ENCODE measurements around the gene FHL3. TPM values are rescaled to one million over a fixed set of nuclear protein-coding genes. Genes with fewer than 3 reads are reported as not detected.
"Not testable (repeated sequence)": the region's sequence is repeated elsewhere in the genome, so short reads cannot be mapped to it uniquely, and the experiment has no call there.

FHL3 gene
- total and polyA plus RNA-seq, 4 experiments from 2014 or later, result 3.4 to 5.0 (median 3.7) TPM

DNA sequence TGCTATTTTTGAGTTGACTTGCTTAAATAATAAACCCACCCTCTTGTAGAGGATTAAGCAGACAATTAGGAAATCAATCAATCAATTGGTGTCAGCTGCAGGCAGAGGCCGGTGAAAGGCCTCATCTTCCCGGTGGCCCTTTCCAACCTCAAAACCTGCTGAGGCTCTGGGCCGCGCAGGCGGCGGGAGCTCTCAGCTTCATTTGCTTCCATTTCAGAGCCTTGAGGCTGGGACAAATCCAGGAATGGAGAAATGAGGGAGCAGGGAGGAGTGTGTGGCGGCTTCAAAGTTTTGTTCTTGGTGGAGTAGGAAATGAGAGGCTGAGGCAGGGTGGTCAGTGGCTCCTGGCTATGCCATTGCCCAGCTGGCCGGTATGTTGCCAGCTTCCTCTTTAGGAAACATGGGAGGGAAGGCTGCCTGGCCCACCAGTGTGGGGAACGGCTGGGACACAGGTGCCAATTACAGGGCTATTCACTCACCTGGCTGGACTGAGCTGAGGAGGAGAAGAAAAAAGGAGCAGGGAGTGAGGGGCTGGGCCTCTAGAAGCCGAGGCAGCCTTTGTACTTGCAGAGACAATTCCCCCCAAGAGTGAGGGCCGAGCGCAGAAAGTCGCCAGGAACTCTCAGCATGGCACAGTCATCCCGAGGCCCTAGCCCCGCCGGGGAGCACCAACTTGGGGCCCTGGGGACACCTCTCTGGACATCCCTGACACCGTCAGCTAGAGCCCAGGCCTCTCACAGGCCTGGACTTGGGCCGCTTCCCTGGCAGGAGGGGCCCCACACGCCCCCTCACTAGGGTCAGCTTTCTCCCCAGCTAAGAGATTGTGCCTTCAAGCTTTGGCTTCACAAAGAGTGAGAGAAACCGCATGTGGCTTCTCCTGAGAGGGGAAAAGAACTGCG lies 36.9 kb upstream of the FHL3 start:
- no peak overlapping the region for H3K4me3 ChIP-seq (ENCODE audit: low read length in 2 of 2)
- ChIA-PET POLR2A (ENCODE audit: partially characterized antibody) (interaction anchor here (0.8 kb wide), 1 partner anchor 12 kb away, joined by 3 read pairs; no protein-coding TSS in a partner anchor), CTCF (ENCODE audit: partially characterized antibody) (interaction anchor here (0.9 kb wide), 1 partner anchor 10 kb away, joined by 3 read pairs; no protein-coding TSS in a partner anchor)
- H3K4me1 ChIP-seq (ENCODE audit: insufficient read depth, low read length), result peaks cover 18% of the 10 kb centered on the region
- peak overlapping the region in 1 of 8 donors; percentile 54 for H3K4me3 Mint-ChIP-seq
- H3K27me3 Mint-ChIP-seq, result peaks cover 26 to 44% of the 10 kb centered on the region in 2 donors
- no peak for DNase-seq
- peaks cover 29% of the 10 kb centered on the region for H3K27me3 ChIP-seq (ENCODE audit: insufficient read depth, low read length)
- no peaks in the 10 kb centered on the region for H3K36me3 Mint-ChIP-seq
- no peaks in the 10 kb centered on the region for H3K9me3 ChIP-seq (ENCODE audit: control insufficient read depth in 1 of 2, low read length in 2 of 2)
- peaks cover 2 to 22% (median 8%) of the 10 kb centered on the region in 4 donors for H3K4me1 Mint-ChIP-seq
- H3K27ac Mint-ChIP-seq, result no peak overlapping the region
- no peaks in the 10 kb centered on the region for H3K36me3 ChIP-seq (ENCODE audit: insufficient read depth, low read length)
- no peak overlapping the region for H3K27ac ChIP-seq (ENCODE audit: low read depth, low read length)
- intact Hi-C loops (cut with micrococcal nuclease), result no loop called here
- peaks cover 0 to 1% (median 0%) of the 10 kb centered on the region in 8 donors for H3K9me3 Mint-ChIP-seq

DNA sequence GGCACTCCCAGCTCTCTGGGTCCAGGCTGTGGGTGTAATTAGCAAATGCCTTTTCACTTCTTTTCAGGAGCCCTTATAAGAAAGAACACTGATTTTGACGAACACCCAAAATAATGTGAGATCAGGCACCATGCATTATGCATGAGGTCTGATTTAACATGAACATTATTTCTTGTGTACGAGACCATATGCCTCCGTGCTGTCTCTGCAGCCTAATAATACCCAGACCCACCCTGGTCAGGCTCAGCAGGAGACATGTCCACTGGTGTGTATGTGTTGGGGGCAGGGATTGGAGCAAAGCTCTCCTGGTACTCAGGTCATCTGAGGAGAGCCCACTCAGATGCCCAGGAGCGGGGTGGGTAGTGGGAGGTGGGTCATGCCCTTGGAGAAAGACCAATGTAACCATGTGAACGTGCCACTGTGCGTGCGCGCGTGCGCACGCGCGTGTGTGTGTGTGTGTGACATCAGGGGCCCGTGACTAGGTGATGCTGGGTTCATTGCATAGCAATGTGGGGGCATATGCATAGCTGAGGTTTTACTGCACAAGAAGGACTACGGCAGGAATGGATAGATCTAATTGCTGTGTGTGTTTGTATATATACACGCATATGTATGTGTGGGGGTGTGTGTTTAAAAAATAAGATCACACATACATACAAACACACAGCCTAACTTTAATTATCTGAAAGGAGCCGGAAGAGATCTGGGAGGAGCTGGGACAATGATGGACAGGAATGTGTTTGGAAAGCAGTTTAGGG lies 34.2 kb upstream of the FHL3 start:
- H3K4me3 ChIP-seq (ENCODE audit: low read length in 2 of 2), result no peak overlapping the region
- H3K4me1 ChIP-seq (ENCODE audit: insufficient read depth, low read length), result peaks cover 6% of the 10 kb centered on the region
- no peak overlapping the region for H3K4me3 Mint-ChIP-seq
- DNase-seq, result no peak
- no peaks in the 10 kb centered on the region for H3K36me3 Mint-ChIP-seq
- H3K27me3 ChIP-seq (ENCODE audit: insufficient read depth, low read length), result peaks cover 25% of the 10 kb centered on the region
- H3K9me3 ChIP-seq (ENCODE audit: control insufficient read depth in 1 of 2, low read length in 2 of 2), result no peaks in the 10 kb centered on the region
- intact Hi-C loops (cut with micrococcal nuclease), result no loop called here
- ChIA-PET CTCF (ENCODE audit: partially characterized antibody) (interaction anchor here (1.7 kb wide), 1 partner anchor 20 kb away, joined by 4 read pairs; no protein-coding TSS in a partner anchor), POLR2A (ENCODE audit: partially characterized antibody) (no interaction called here)
- no peak overlapping the region for H3K27ac Mint-ChIP-seq
- H3K27me3 Mint-ChIP-seq, result peaks cover 24 to 41% of the 10 kb centered on the region in 2 donors
- peaks cover 0 to 1% (median 0%) of the 10 kb centered on the region in 8 donors for H3K9me3 Mint-ChIP-seq
- peaks cover 2 to 15% (median 6%) of the 10 kb centered on the region in 4 donors for H3K4me1 Mint-ChIP-seq
- no peak overlapping the region for H3K27ac ChIP-seq (ENCODE audit: low read depth, low read length)
- no peaks in the 10 kb centered on the region for H3K36me3 ChIP-seq (ENCODE audit: insufficient read depth, low read length)

DNA sequence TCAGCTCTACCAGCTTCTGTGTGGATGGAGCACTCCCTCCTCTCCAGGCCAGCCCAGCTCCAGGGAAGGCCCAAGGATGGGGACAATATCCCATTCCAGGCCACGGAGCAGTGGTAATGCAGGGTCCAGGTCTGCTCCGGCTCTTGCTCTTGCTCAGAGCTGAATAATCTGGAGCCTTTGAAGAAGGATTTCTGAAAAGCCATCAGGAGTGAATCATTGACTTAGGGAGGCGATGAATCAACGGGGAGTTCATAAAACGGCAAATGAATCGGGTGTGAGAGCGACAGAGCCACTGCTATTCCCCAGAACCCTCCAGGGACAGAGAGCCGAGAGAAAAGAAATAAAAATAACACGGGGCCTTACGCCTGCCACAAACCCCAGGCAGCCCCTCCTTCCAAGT lies 33.5 kb upstream of the FHL3 start:
- no peaks in the 10 kb centered on the region for H3K36me3 ChIP-seq (ENCODE audit: insufficient read depth, low read length)
- no peak overlapping the region for H3K27ac Mint-ChIP-seq

DNA sequence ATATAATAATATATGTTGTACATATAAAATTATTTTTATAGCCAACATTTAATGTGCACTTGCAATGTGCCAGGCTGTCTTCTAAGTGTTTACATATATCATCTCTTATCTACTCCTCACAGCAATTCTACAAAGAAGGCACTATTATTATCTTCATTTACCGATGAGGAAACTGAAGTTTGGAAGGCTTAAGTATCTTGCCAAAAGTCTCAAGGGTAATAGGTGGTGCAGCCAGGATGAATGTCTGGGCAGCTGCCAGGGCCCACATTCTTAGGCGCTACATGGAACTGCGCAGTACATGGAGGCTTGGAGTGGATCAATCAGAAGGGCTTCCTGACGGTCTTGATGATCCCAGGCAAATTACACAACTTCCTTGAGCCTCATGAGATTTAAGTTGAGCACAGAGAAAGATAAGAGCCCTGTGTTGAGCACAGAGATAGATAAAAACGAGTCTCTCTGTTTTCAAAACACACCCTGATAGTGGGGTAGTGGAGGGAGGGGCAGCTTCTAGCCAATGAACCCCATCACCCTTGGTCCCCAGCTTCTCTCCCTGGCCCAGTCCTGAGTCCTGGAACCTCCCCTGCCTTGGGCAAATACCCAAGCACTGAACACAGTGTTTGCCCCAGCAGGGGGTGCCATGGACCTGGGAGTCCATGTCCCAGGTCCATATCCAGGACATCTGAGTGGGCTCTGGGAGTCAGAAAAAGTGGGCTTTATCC lies 32.1 kb upstream of the FHL3 start:
- H3K27ac ChIP-seq (ENCODE audit: low read depth, low read length), result no peak overlapping the region
- Mint-ChIP-seq H3K27me3 (peaks cover 11 to 30% of the 10 kb centered on the region in 2 donors), H3K27ac (no peak overlapping the region), H3K4me3 (no peak overlapping the region), H3K4me1 (no peaks in the 10 kb centered on the region), H3K36me3 (no peaks in the 10 kb centered on the region), H3K9me3 (no peaks in the 10 kb centered on the region)
- no peaks in the 10 kb centered on the region for H3K36me3 ChIP-seq (ENCODE audit: insufficient read depth, low read length)
- DNase-seq, result no peak
- H3K9me3 ChIP-seq (ENCODE audit: control insufficient read depth in 1 of 2, low read length in 2 of 2), result no peaks in the 10 kb centered on the region
- H3K4me1 ChIP-seq (ENCODE audit: insufficient read depth, low read length), result no peaks in the 10 kb centered on the region
- ChIA-PET POLR2A (ENCODE audit: partially characterized antibody) (no interaction called here), CTCF (ENCODE audit: partially characterized antibody) (interaction anchor here (1.2 kb wide), 1 partner anchor 34 kb away, joined by 3 read pairs; no protein-coding TSS in a partner anchor)
- H3K4me3 ChIP-seq (ENCODE audit: low read length in 2 of 2), result no peak overlapping the region
- H3K27me3 ChIP-seq (ENCODE audit: insufficient read depth, low read length), result peaks cover 6% of the 10 kb centered on the region
- intact Hi-C loops (cut with micrococcal nuclease), result no loop called here

More for the DNA sequence above, 33.5 kb upstream of the FHL3 start:
- peaks cover 21 to 39% of the 10 kb centered on the region in 2 donors for H3K27me3 Mint-ChIP-seq
- no peak overlapping the region for H3K4me3 Mint-ChIP-seq
- no peak overlapping the region for H3K4me3 ChIP-seq (ENCODE audit: low read length in 2 of 2)
- ChIA-PET POLR2A (ENCODE audit: partially characterized antibody) (no interaction called here), CTCF (ENCODE audit: partially characterized antibody) (interaction anchor here (0.7 to 1.7 kb wide), 2 partner anchors 19 to 338 kb away, joined by 4 read pairs; no protein-coding TSS in a partner anchor)
- H3K9me3 ChIP-seq (ENCODE audit: control insufficient read depth in 1 of 2, low read length in 2 of 2), result no peaks in the 10 kb centered on the region
- no peaks in the 10 kb centered on the region for H3K36me3 Mint-ChIP-seq
- H3K9me3 Mint-ChIP-seq, result peaks cover 0 to 1% (median 0%) of the 10 kb centered on the region in 8 donors
- H3K27me3 ChIP-seq (ENCODE audit: insufficient read depth, low read length), result peaks cover 19% of the 10 kb centered on the region
- no peak for DNase-seq
- H3K4me1 ChIP-seq (ENCODE audit: insufficient read depth, low read length), result no peaks in the 10 kb centered on the region
- intact Hi-C loops (cut with micrococcal nuclease), result no loop called here
- no peak overlapping the region for H3K27ac ChIP-seq (ENCODE audit: low read depth, low read length)
- peaks cover 2 to 10% (median 4%) of the 10 kb centered on the region in 4 donors for H3K4me1 Mint-ChIP-seq

DNA sequence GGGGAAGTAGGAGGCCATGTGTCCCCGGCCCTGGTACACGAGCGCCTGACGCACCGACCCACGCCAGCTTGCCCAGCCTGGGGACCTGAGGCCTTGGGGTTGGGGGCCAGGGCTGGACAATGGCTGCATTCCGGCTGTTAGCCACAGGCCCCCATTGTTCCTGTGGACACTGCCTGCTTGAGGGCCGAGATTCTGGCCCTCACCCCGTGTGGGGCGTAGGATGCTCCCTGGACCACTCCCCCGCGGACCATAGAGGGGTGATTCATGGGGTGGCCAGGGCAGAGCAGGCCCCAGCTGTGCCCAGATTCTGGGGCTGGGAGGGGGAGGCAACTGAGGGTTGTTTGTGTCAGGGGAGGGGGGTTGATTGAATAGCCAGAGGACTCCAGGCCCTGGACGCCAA lies 29.6 kb upstream of the FHL3 start:
- CTCF ChIA-PET (ENCODE audit: partially characterized antibody), result no interaction called here
- Histone ChIP-seq H3K9me3 (ENCODE audit: control insufficient read depth in 1 of 2, low read length in 2 of 2) (no peaks in the 10 kb centered on the region), H3K36me3 (ENCODE audit: insufficient read depth, low read length) (no peaks in the 10 kb centered on the region), H3K27ac (ENCODE audit: low read depth, low read length) (no peak overlapping the region), H3K27me3 (ENCODE audit: insufficient read depth, low read length) (no peaks in the 10 kb centered on the region), H3K4me3 (ENCODE audit: low read length in 2 of 2) (no peak overlapping the region), H3K4me1 (ENCODE audit: insufficient read depth, low read length) (peaks cover 17% of the 10 kb centered on the region)
- peaks cover 2 to 7% of the 10 kb centered on the region in 2 donors for H3K27me3 Mint-ChIP-seq
- H3K9me3 Mint-ChIP-seq, result no peaks in the 10 kb centered on the region
- DNase-seq, result no peak
- intact Hi-C loops (cut with micrococcal nuclease), result no loop called here
- POLR2A ChIA-PET (ENCODE audit: partially characterized antibody), result no interaction called here
- H3K27ac Mint-ChIP-seq, result no peak overlapping the region
- no peak overlapping the region for H3K4me3 Mint-ChIP-seq
- H3K4me1 Mint-ChIP-seq, result peaks cover 7 to 20% (median 13%) of the 10 kb centered on the region in 4 donors
- no peaks in the 10 kb centered on the region for H3K36me3 Mint-ChIP-seq

DNA sequence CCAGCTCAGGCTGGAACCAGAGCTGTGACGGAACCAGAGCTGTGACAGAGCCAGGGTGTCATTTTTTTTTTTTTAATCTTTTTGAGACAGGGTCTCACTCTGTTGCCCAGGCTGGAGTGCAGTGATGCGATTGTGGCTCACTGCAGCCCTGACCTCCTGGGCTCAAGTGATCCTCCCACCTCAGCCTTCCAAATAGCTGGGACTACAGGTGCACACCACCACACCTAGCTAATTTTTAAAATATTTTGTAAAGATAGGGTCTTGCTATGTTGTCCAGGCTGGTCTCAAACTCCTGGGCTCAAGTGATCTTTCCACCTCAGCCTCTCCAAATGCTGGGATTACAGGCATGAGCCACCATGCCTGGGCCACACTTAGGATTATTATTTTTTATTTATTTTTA lies 27.7 kb upstream of the FHL3 start:
- H3K27ac Mint-ChIP-seq; H3K27me3 ChIP-seq (ENCODE audit: insufficient read depth, low read length); intact Hi-C loops (cut with micrococcal nuclease); H3K9me3 ChIP-seq (ENCODE audit: control insufficient read depth in 1 of 2, low read length in 2 of 2); H3K4me3 ChIP-seq (ENCODE audit: low read length in 2 of 2); H3K27me3 Mint-ChIP-seq; H3K36me3 ChIP-seq (ENCODE audit: insufficient read depth, low read length); H3K36me3 Mint-ChIP-seq; H3K27ac ChIP-seq (ENCODE audit: low read depth, low read length); DNase-seq; H3K4me3 Mint-ChIP-seq; H3K9me3 Mint-ChIP-seq: not testable (repeated sequence)
- H3K4me1 Mint-ChIP-seq, result peaks cover 13 to 38% (median 26%) of the 10 kb centered on the region in 4 donors
- peaks cover 36% of the 10 kb centered on the region for H3K4me1 ChIP-seq (ENCODE audit: insufficient read depth, low read length)
- POLR2A ChIA-PET (ENCODE audit: partially characterized antibody), result interaction anchor here (0.7 kb wide), 1 partner anchor 93 kb away, joined by 3 read pairs; no protein-coding TSS in a partner anchor
- CTCF ChIA-PET (ENCODE audit: partially characterized antibody), result interaction anchor here (1.2 kb wide), 1 partner anchor 9 kb away, joined by 3 read pairs; no protein-coding TSS in a partner anchor
